HepG2 (cell line): ENCODE data around the gene FDPS. TPM values are rescaled to one million over a fixed set of nuclear protein-coding genes. Genes with fewer than 3 reads are reported as not detected.

Experiments used
- ASH2L ChIP-seq: fragments of 300-600, 200-600 bp; sonication (generic); IDR thresholded peaks from 2 replicates; pipeline ENCODE4 v1.7.0; 2017; ENCODE audit warnings: low read depth, mild to moderate bottlenecking, moderate library complexity, mixed read lengths, low read length; ENCODE audit not compliant: insufficient read length
- ATAD3A ChIP-seq: sonication (generic); formaldehyde crosslinking; IDR thresholded peaks from 2 replicates; pipeline ENCODE4 v1.4.0; 2020; ENCODE audit warnings: missing genetic modification reagents
- CEBPB ChIP-seq: IDR thresholded peaks from 2 replicates; pipeline ENCODE4 v1.6.1; 2011; ENCODE audit warnings: low read depth, low read length, improper control_type of control experiment, borderline replicate concordance
- FIP1L1 ChIP-seq: fragments of 200-400 bp; formaldehyde crosslinking; IDR thresholded peaks from 2 replicates; pipeline ENCODE4 v1.6.1; 2018; ENCODE audit warnings: low read depth, mild to moderate bottlenecking, low read length, moderate library complexity, borderline replicate concordance; ENCODE audit not compliant: insufficient read depth
- FOXO1 ChIP-seq: sonication (generic); formaldehyde crosslinking; IDR thresholded peaks from 2 replicates; pipeline ENCODE4 v1.4.0; 2020; ENCODE audit warnings: missing genetic modification reagents
- LCORL ChIP-seq, 2 experiments: fragments of 450-650 bp in 1 of 2; sonication (generic) in 1 of 2; formaldehyde crosslinking in 1 of 2; IDR thresholded peaks; 2 replicates each; pipeline versions ENCODE4 v1.5.0 to v1.6.1; 2017 to 2020; ENCODE audit warnings: antibody characterized with exemption in 1 of 2, missing genetic modification reagents in 1 of 2
- MED8 ChIP-seq: sonication (generic); formaldehyde crosslinking; IDR thresholded peaks from 2 replicates; pipeline ENCODE4 v1.8.1; 2023; ENCODE audit warnings: mild to moderate bottlenecking, missing genetic modification reagents; ENCODE audit not compliant: insufficient replicate concordance
- NFE2L2 ChIP-seq: fragments of 150-350 bp; IDR thresholded peaks from 2 replicates; pipeline ENCODE4 v1.6.1; 2014; ENCODE audit warnings: low read length
- POGZ ChIP-seq: sonication (generic); formaldehyde crosslinking; IDR thresholded peaks from 2 replicates; pipeline ENCODE4 v1.4.0; 2020; ENCODE audit warnings: mild to moderate bottlenecking, missing genetic modification reagents
- PTBP1 ChIP-seq: fragments of 200-400 bp; formaldehyde crosslinking; IDR thresholded peaks from 2 replicates; pipeline ENCODE4 v1.6.1; 2018; ENCODE audit warnings: low read length, low read depth; ENCODE audit not compliant: poor library complexity, severe bottlenecking
- RELA ChIP-seq: sonication (generic); formaldehyde crosslinking; IDR thresholded peaks from 2 replicates; pipeline ENCODE4 v1.4.0; 2020; ENCODE audit warnings: missing genetic modification reagents
- RFXAP ChIP-seq: sonication (generic); formaldehyde crosslinking; IDR thresholded peaks from 2 replicates; pipeline ENCODE4 v1.4.0; 2020; ENCODE audit warnings: missing genetic modification reagents, borderline replicate concordance
- SMAD1 ChIP-seq: sonication (generic); formaldehyde crosslinking; IDR thresholded peaks from 2 replicates; pipeline ENCODE4 v1.4.0; 2020; ENCODE audit warnings: missing genetic modification reagents, low read depth, mild to moderate bottlenecking, borderline replicate concordance
- SNRNP70 ChIP-seq: fragments of 200-400 bp; formaldehyde crosslinking; IDR thresholded peaks from 2 replicates; pipeline ENCODE4 v1.6.1; 2017; ENCODE audit warnings: mild to moderate bottlenecking, low read depth, low read length, moderate library complexity
- SP140L ChIP-seq: sonication (generic); formaldehyde crosslinking; IDR thresholded peaks from 2 replicates; pipeline ENCODE4 v1.4.0; 2020; ENCODE audit warnings: missing genetic modification reagents, borderline replicate concordance
- SRF ChIP-seq: IDR thresholded peaks from 2 replicates; pipeline ENCODE4 v1.6.1; 2011; ENCODE audit warnings: mild to moderate bottlenecking, low read depth, low read length, moderate library complexity
- TAF1 ChIP-seq: sonication (generic); formaldehyde crosslinking; IDR thresholded peaks from 2 replicates; pipeline ENCODE4 v1.4.0; 2020; ENCODE audit warnings: missing genetic modification reagents
- YEATS2 ChIP-seq: sonication (generic); formaldehyde crosslinking; IDR thresholded peaks from 2 replicates; pipeline ENCODE4 v1.4.0; 2020; ENCODE audit warnings: missing genetic modification reagents, borderline replicate concordance
- ZNF138 ChIP-seq: sonication (generic); formaldehyde crosslinking; IDR thresholded peaks from 2 replicates; pipeline ENCODE4 v1.5.0; 2020; ENCODE audit warnings: mild to moderate bottlenecking, low read depth, missing genetic modification reagents
- ZNF24 ChIP-seq: fragments of 450-650 bp; IDR thresholded peaks from 2 replicates; pipeline ENCODE4 v1.6.1; 2017; ENCODE audit warnings: antibody characterized with exemption, mild to moderate bottlenecking
- ZNF704 ChIP-seq: sonication (generic); formaldehyde crosslinking; IDR thresholded peaks from 2 replicates; pipeline ENCODE4 v1.8.1; 2023; ENCODE audit warnings: mild to moderate bottlenecking, inconsistent platforms, moderate library complexity, missing genetic modification reagents, borderline replicate concordance
- ZNF788 ChIP-seq: sonication (generic); formaldehyde crosslinking; IDR thresholded peaks from 2 replicates; pipeline ENCODE4 v1.5.0; 2020; ENCODE audit warnings: mild to moderate bottlenecking, missing genetic modification reagents, borderline replicate concordance
- ZNF816 ChIP-seq: sonication (generic); formaldehyde crosslinking; IDR thresholded peaks from 2 replicates; pipeline ENCODE4 v1.8.0; 2022; ENCODE audit warnings: missing genetic modification reagents, mild to moderate bottlenecking, borderline replicate concordance
- polyA plus RNA-seq, 8 experiments: library from polyadenylated mRNA; depleted of rRNA in 3 of 8; stranded (reverse) in 7 of 8; unstranded in 1 of 8; fragments of >200 nt; fragmentation: Illumina TruSeq in 4 of 8; extraction: Trizol in 4 of 8; gene quantifications; 2 replicates each; pipeline versions ENCODE4 v1.2.1 to v1.2.3, GENCODE V29; 2011 to 2016; ENCODE audit warnings: low read depth in 4 of 8, missing spikeins in 1 of 8, mixed read lengths in 1 of 8; ENCODE audit not compliant: insufficient read depth in 1 of 8
- total RNA-seq, 5 experiments: library from RNA; depleted of rRNA; stranded (reverse); fragments of >200 nt; fragmentation: Illumina TruSeq; extraction: Trizol; gene quantifications; 2 replicates each; pipeline ENCODE4 v1.2.3, GENCODE V29; 2016; ENCODE audit warnings: low read depth in 1 of 5
- TF ChIP-seq, protein P1 (sequence below): IDR thresholded peaks from 2 replicates; pipeline ENCODE4 v1.6.1; 2016; ENCODE audit warnings: low read depth, borderline replicate concordance

Gene FDPS
- total and polyA plus RNA-seq, 2 of the 13 experiments (the other 11 are each of a cell fraction or from before 2014, with no cell fraction given), result 264 to 519 TPM

GRCh38 chr1:155300553-155301329 lies 7.9 kb upstream of the FDPS start (continued):
- TF ChIP-seq ZNF704 (peak; percentile 22; the same call in 1 of the 2 replicates), RFXAP (CRISPR knock-in tag) (no peak; the same call in 1 of the 2 replicates), YEATS2 (CRISPR knock-in tag) (no peak; the same call in 1 of the 2 replicates), LCORL (IDR thresholded peaks at IDR 0.05) (no peak), LCORL (CRISPR knock-in tag; IDR thresholded peaks at IDR 0.05) (peak; percentile 96), SNRNP70 (no peak), MED8 (CRISPR knock-in tag) (peak; percentile 47), SP140L (CRISPR knock-in tag) (peak; percentile 67; the same call in 1 of the 2 replicates), POGZ (CRISPR knock-in tag) (peak; percentile 77), TAF1 (CRISPR knock-in tag) (peak; percentile 62; the same call in 1 of the 2 replicates), NFE2L2 (no peak), RELA (CRISPR knock-in tag) (peak; percentile 61; the same call in 1 of the 2 replicates), ZNF138 (CRISPR knock-in tag) (no peak), FIP1L1 (no peak), ZNF816 (CRISPR knock-in tag) (peak; percentile 89), CEBPB (no peak), ZNF788 (CRISPR knock-in tag) (peak; percentile 92; the same call in 1 of the 2 replicates), PTBP1 (no peak), FOXO1 (CRISPR knock-in tag) (peak; percentile 80), SRF (no peak), ZNF24 (no peak), ASH2L (peak; percentile 57), ATAD3A (CRISPR knock-in tag) (no peak), SMAD1 (no peak)
- TF ChIP-seq, protein P1, sequence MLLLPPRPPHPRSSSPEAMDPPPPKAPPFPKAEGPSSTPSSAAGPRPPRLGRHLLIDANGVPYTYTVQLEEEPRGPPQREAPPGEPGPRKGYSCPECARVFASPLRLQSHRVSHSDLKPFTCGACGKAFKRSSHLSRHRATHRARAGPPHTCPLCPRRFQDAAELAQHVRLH (CRISPR knock-in tag), result peak; percentile 88; the same call in 1 of the 2 replicates
